HepG2 (cell line): Measurements from ENCODE around the gene WFDC5.

Source experiments
- NR2C2 ChIP-seq: sonication (generic); formaldehyde crosslinking; IDR thresholded peaks from 2 replicates; pipeline ENCODE4 v1.4.0; 2020; ENCODE audit warnings: missing genetic modification reagents, mild to moderate bottlenecking, moderate library complexity, borderline replicate concordance
- NR2F1 ChIP-seq, 2 experiments: fragments of 450-650 bp in 1 of 2; formaldehyde crosslinking in 1 of 2; IDR thresholded peaks; 2 replicates each; pipeline versions ENCODE4 v1.5.0 to v1.6.1; 2016 to 2020; ENCODE audit warnings: mild to moderate bottlenecking in 1 of 2, missing compliant biosample characterization in 1 of 2, missing genetic modification reagents in 1 of 2, moderate library complexity in 1 of 2
- ZBTB40 ChIP-seq, 2 experiments: fragments of 450-650 bp in 1 of 2; sonication (generic) in 1 of 2; formaldehyde crosslinking in 1 of 2; IDR thresholded peaks; 2 replicates each; pipeline versions ENCODE4 v1.6.1 to v1.8.0; 2016 to 2022; ENCODE audit warnings: antibody characterized with exemption in 1 of 2, mild to moderate bottlenecking in 1 of 2, missing genetic modification reagents in 1 of 2
- ZHX2 ChIP-seq, 2 experiments: sonication (generic) in 1 of 2; formaldehyde crosslinking in 1 of 2; IDR thresholded peaks; 2 replicates each; pipeline versions ENCODE4 v1.6.1 to v1.9.0; 2014 to 2022; ENCODE audit warnings: antibody characterized with exemption in 1 of 2, borderline replicate concordance in 1 of 2, inconsistent platforms in 1 of 2, low read depth in 1 of 2, missing genetic modification reagents in 1 of 2

GRCh38 chr20:45153147-45153546 lies 38.2 kb upstream of the WFDC5 start:
- TF ChIP-seq NR2C2 (no peak), ZHX2 (IDR thresholded peaks at IDR 0.05; ENCODE audit: low read depth) (no peak), ZHX2 (CRISPR knock-in tag; IDR thresholded peaks at IDR 0.05; ENCODE audit: borderline replicate concordance) (no peak), ZBTB40 (IDR thresholded peaks at IDR 0.05) (no peak), ZBTB40 (CRISPR knock-in tag; IDR thresholded peaks at IDR 0.05) (no peak), NR2F1 (CRISPR knock-in tag; IDR thresholded peaks at IDR 0.05) (no peak)
